H9 (cell line): Measurements from ENCODE around the gene ULK2. TPM values are rescaled to one million over a fixed set of nuclear protein-coding genes. Genes with fewer than 3 reads are reported as not detected.

Source experiments
- DNase-seq: peaks from one replicate; pipeline ENCODE4 v3.0.0-alpha.2; 2017
- H2AFZ ChIP-seq: one replicate; pipeline ENCODE4 v1.6.1; 2013; ENCODE audit warnings: mild to moderate bottlenecking, low read length, control low read depth, moderate library complexity
- H2AK5ac ChIP-seq: 2 replicates; pipeline ENCODE4 v1.6.1; 2013; ENCODE audit warnings: low read length, control low read depth, mixed read lengths; ENCODE audit not compliant: insufficient read length
- H2BK120ac ChIP-seq: one replicate; pipeline ENCODE4 v1.6.1; 2013; ENCODE audit warnings: low read depth, mild to moderate bottlenecking, low read length, control low read depth, inconsistent platforms; ENCODE audit not compliant: poor library complexity, severe bottlenecking
- H2BK12ac ChIP-seq: 2 replicates; pipeline ENCODE4 v1.6.1; 2013; ENCODE audit warnings: low read length, control low read depth, mixed read lengths, low read depth; ENCODE audit not compliant: insufficient read length
- H2BK15ac ChIP-seq: 2 replicates; pipeline ENCODE4 v1.6.1; 2013; ENCODE audit warnings: low read depth, low read length, control low read depth
- H2BK20ac ChIP-seq: one replicate; pipeline ENCODE4 v1.6.1; 2013; ENCODE audit warnings: low read depth, mild to moderate bottlenecking, low read length, control low read depth, inconsistent platforms; ENCODE audit not compliant: poor library complexity, severe bottlenecking
- H2BK5ac ChIP-seq: 2 replicates; pipeline ENCODE4 v1.6.1; 2013; ENCODE audit warnings: low read length, control low read depth, mixed read lengths; ENCODE audit not compliant: insufficient read length
- H3K14ac ChIP-seq: 2 replicates; pipeline ENCODE4 v1.6.1; 2013; ENCODE audit warnings: low read length, control low read depth; ENCODE audit not compliant: insufficient read depth
- H3K18ac ChIP-seq: 2 replicates; pipeline ENCODE4 v1.6.1; 2013; ENCODE audit warnings: low read depth, mild to moderate bottlenecking, mixed read lengths, low read length, control low read depth; ENCODE audit not compliant: insufficient read length
- H3K23ac ChIP-seq: 2 replicates; pipeline ENCODE4 v1.6.1; 2013; ENCODE audit warnings: low read length, control low read depth, mixed read lengths, low read depth; ENCODE audit not compliant: insufficient read length
- H3K23me2 ChIP-seq: 2 replicates; pipeline ENCODE4 v1.6.1; 2013; ENCODE audit warnings: low read depth, mild to moderate bottlenecking, mixed read lengths, low read length, control low read depth; ENCODE audit not compliant: insufficient read length, poor library complexity, severe bottlenecking
- H3K27ac ChIP-seq: 2 replicates; pipeline ENCODE4 v1.5.1; 2013; ENCODE audit warnings: low read length, control low read depth, mixed read lengths, low read depth; ENCODE audit not compliant: insufficient read length
- H3K27me3 ChIP-seq: 2 replicates; pipeline ENCODE4 v1.6.1; 2013; ENCODE audit warnings: low read length, control low read depth, inconsistent platforms; ENCODE audit not compliant: insufficient read depth
- H3K4ac ChIP-seq: 2 replicates; pipeline ENCODE4 v1.6.1; 2013; ENCODE audit warnings: low read depth, mild to moderate bottlenecking, control low read depth, inconsistent platforms, low read length, moderate library complexity
- H3K4me1 ChIP-seq: 2 replicates; pipeline ENCODE4 v1.6.1; 2013; ENCODE audit warnings: low read length, control low read depth, inconsistent platforms; ENCODE audit not compliant: insufficient read depth
- H3K4me2 ChIP-seq: 2 replicates; pipeline ENCODE4 v1.6.1; 2013; ENCODE audit warnings: low read length, control low read depth, mixed read lengths; ENCODE audit not compliant: insufficient read length, insufficient read depth
- H3K56ac ChIP-seq: 2 replicates; pipeline ENCODE4 v1.6.1; 2013; ENCODE audit warnings: low read depth, mild to moderate bottlenecking, mixed read lengths, low read length, control low read depth; ENCODE audit not compliant: insufficient read length
- H3K79me1 ChIP-seq: 2 replicates; pipeline ENCODE4 v1.6.1; 2013; ENCODE audit warnings: low read depth, mild to moderate bottlenecking, moderate library complexity, low read length, control low read depth, inconsistent platforms; ENCODE audit not compliant: insufficient read depth, poor library complexity, severe bottlenecking
- H3K79me2 ChIP-seq: 2 replicates; pipeline ENCODE4 v1.6.1; 2013; ENCODE audit warnings: low read length, control low read depth, inconsistent platforms; ENCODE audit not compliant: insufficient read depth
- H3K9ac ChIP-seq: 2 replicates; pipeline ENCODE4 v1.6.1; 2013; ENCODE audit warnings: low read length, control low read depth, mixed read lengths; ENCODE audit not compliant: insufficient read length; ENCODE audit errors: extremely low read depth
- H3K9me3 ChIP-seq: one replicate; pipeline ENCODE4 v1.6.1; 2013; ENCODE audit warnings: low read depth, low read length, inconsistent platforms; ENCODE audit not compliant: control insufficient read depth
- H3T11ph ChIP-seq: one replicate; pipeline ENCODE4 v1.6.1; 2013; ENCODE audit warnings: mild to moderate bottlenecking, low read length, control low read depth, inconsistent platforms
- H4K20me1 ChIP-seq: one replicate; pipeline ENCODE4 v1.6.1; 2013; ENCODE audit not compliant: control insufficient read depth, insufficient read length, insufficient read depth
- H4K5ac ChIP-seq: 2 replicates; pipeline ENCODE4 v1.6.1; 2013; ENCODE audit warnings: low read depth, mild to moderate bottlenecking, mixed read lengths, low read length, control low read depth; ENCODE audit not compliant: insufficient read length
- H4K8ac ChIP-seq: replicated peaks from 2 replicates; pipeline ENCODE4 v1.6.1; 2013; ENCODE audit warnings: low read length, control low read depth, mixed read lengths, low read depth; ENCODE audit not compliant: insufficient read length
- H4K91ac ChIP-seq: 2 replicates; pipeline ENCODE4 v1.6.1; 2013; ENCODE audit warnings: low read depth, mild to moderate bottlenecking, moderate library complexity, mixed read lengths, low read length, control low read depth; ENCODE audit not compliant: insufficient read length
- H3K27ac Mint-ChIP-seq, 3 experiments: 2 replicates in 2 of 3; 3 replicates in 1 of 3; pipeline ENCODE4 v1.8.0; 2020 to 2021; ENCODE audit warnings: mixed read lengths in 3 of 3, mild to moderate bottlenecking in 1 of 3, moderate library complexity in 1 of 3
- H3K27me3 Mint-ChIP-seq: 2 replicates; pipeline ENCODE4 v1.8.0; 2021; ENCODE audit warnings: low read depth, mild to moderate bottlenecking, moderate library complexity, mixed read lengths
- H3K36me3 Mint-ChIP-seq, 3 experiments: 2 replicates in 2 of 3; 3 replicates in 1 of 3; pipeline ENCODE4 v1.8.0; 2020 to 2021; ENCODE audit warnings: low read depth in 3 of 3, mixed read lengths in 3 of 3; ENCODE audit not compliant: insufficient read depth in 1 of 3
- H3K4me1 Mint-ChIP-seq, 2 experiments: 2 replicates each; pipeline ENCODE4 v1.8.0; 2020; ENCODE audit warnings: mixed read lengths in 2 of 2
- H3K4me3 Mint-ChIP-seq, 2 experiments: 2 replicates in 1 of 2; 3 replicates in 1 of 2; pipeline ENCODE4 v1.8.0; 2020 to 2021; ENCODE audit warnings: mild to moderate bottlenecking in 2 of 2, mixed read lengths in 2 of 2, moderate library complexity in 1 of 2
- H3K9me3 Mint-ChIP-seq, 2 experiments: 2 replicates in 1 of 2; 3 replicates in 1 of 2; pipeline ENCODE4 v1.8.0; 2020; ENCODE audit warnings: mild to moderate bottlenecking in 2 of 2, mixed read lengths in 2 of 2, moderate library complexity in 1 of 2
- CTCF ChIP-seq: fragments of 200-600 bp; sonication (generic); conservative IDR thresholded peaks from 3 replicates; pipeline ENCODE4 v1.8.0; 2021; ENCODE audit warnings: antibody characterized with exemption, mild to moderate bottlenecking
- WGBS: extraction: QIAGEN DNeasy Blood & Tissue Kit; methylation state at CpG from one replicate; pipeline ENCODE4 v1.1.7; 2013; ENCODE audit warnings: missing lambda C conversion rate, low lambda C conversion rate, mixed read lengths; ENCODE audit not compliant: insufficient read length; ENCODE audit errors: extremely low coverage; 5-methylcytosine and 5-hydroxymethylcytosine counted together
- total RNA-seq: library from RNA; stranded (reverse); gene quantifications from 2 replicates; pipeline ENCODE4 v1.2.1, GENCODE V29; 2021

The ULK2 gene
- total RNA-seq, 1 experiment from 2014 or later = 11.5 TPM

GRCh38 chr17:19755821-19756510 is 111.8 kb downstream of the ULK2 start:
- Histone ChIP-seq H2AK5ac (no peak overlapping the region), H3K4ac (no peak overlapping the region), H3K9me3 (no peaks in the 10 kb centered on the region), H4K91ac (no peak overlapping the region), H3K56ac (no peak overlapping the region), H4K8ac (no peak overlapping the region), H2AFZ (no peak overlapping the region), H2BK120ac (no peak overlapping the region), H2BK12ac (no peak overlapping the region), H3K23me2 (no peaks in the 10 kb centered on the region), H3K4me2 (no peak overlapping the region), H3K4me1 (no peaks in the 10 kb centered on the region), H3K23ac (no peak overlapping the region), H3K14ac (no peak overlapping the region), H3K27ac (no peak overlapping the region), H4K5ac (no peak overlapping the region), H3K9ac (no peak overlapping the region), H3K18ac (no peak overlapping the region), H3K79me1 (no peaks in the 10 kb centered on the region), H3K27me3 (no peaks in the 10 kb centered on the region), H3K79me2 (no peaks in the 10 kb centered on the region), H3T11ph (no peak overlapping the region), H2BK20ac (no peak overlapping the region), H2BK5ac (no peak overlapping the region), H4K20me1 (no peaks in the 10 kb centered on the region), H2BK15ac (no peak overlapping the region)
- Mint-ChIP-seq H3K4me3 (no peak overlapping the region), H3K36me3 (no peaks in the 10 kb centered on the region), H3K27me3 (peaks cover 4% of the 10 kb centered on the region), H3K9me3 (no peaks in the 10 kb centered on the region; a peak in 1 of 5 replicates), H3K27ac (peak overlapping the region in 1 of 3 experiments; percentile 66; a peak in 1 of 7 replicates), H3K4me1 (peaks cover 4 to 10% of the 10 kb centered on the region in 2 experiments; a peak in 3 of 4 replicates)
- no CpG with 5 or more reads among the region's 11 CpGs for WGBS
- TF ChIP-seq CTCF = no peak
- DNase-seq = no peak
